A673 (cell line): ENCODE results near the gene URAD.

Source experiments
- CTCF ChIP-seq: fragments of 300-800, 200-600 bp; sonication (generic); conservative IDR thresholded peaks from 2 replicates; pipeline ENCODE4 v1.5.1; 2017; ENCODE audit warnings: low read depth, mild to moderate bottlenecking, antibody characterized with exemption, low read length, moderate library complexity, mixed read lengths
- EZH2 ChIP-seq: fragments of 200-600 bp; sonication (generic); IDR thresholded peaks from 2 replicates; pipeline ENCODE4 v1.6.1; 2017; ENCODE audit warnings: borderline replicate concordance, low read depth, mild to moderate bottlenecking, mixed read lengths, antibody characterized with exemption, low read length; ENCODE audit not compliant: poor library complexity, severe bottlenecking

DNA sequence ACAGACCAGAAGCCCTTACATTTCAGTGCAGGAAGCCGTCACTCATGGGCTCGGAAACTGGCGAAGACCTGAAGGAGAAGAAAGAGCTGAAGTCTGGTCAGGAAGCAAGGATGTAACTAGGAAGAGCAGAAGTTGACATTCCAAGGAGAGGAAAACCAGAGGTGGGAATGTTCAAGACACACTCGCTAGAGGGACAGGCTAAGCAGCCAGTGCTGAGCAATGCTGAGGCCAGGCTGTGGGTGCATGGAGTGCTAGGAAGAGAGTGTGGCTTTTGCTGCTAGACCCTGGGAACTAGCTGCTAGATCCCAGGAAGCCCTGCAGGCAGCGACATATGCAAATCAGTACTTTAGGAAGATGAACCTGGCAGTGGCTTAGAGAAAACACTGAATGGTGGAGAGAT lies 12.1 kb upstream of the URAD start:
- no peak for TF ChIP-seq CTCF
- TF ChIP-seq EZH2: no peak
